ENCODE data around the gene ZSWIM7.

DNA sequence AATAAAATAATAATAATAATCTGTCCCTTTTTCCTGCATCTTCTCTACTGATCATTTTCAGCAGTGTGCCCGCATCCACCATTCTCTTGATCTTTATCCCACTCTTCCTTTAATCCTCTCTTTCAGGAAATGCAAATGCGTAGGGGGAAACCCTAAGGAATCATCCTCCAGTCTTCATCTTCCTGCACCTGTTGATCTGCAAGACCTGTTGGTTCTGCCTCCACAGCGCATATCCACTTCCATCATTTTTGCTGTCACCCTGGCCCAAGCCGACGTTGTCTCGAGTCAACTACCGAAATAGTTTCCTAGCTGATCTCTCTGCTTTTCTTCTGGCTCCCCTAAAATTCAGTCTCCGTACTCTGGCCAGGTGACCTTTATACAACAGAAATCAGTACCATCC lies 30.0 kb downstream of the ZSWIM7 start:
- TF ChIP-seq, protein P1, sequence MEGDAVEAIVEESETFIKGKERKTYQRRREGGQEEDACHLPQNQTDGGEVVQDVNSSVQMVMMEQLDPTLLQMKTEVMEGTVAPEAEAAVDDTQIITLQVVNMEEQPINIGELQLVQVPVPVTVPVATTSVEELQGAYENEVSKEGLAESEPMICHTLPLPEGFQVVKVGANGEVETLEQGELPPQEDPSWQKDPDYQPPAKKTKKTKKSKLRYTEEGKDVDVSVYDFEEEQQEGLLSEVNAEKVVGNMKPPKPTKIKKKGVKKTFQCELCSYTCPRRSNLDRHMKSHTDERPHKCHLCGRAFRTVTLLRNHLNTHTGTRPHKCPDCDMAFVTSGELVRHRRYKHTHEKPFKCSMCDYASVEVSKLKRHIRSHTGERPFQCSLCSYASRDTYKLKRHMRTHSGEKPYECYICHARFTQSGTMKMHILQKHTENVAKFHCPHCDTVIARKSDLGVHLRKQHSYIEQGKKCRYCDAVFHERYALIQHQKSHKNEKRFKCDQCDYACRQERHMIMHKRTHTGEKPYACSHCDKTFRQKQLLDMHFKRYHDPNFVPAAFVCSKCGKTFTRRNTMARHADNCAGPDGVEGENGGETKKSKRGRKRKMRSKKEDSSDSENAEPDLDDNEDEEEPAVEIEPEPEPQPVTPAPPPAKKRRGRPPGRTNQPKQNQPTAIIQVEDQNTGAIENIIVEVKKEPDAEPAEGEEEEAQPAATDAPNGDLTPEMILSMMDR (IDR thresholded peaks at IDR 0.05) = no peak
- TF ChIP-seq POLR2A (IDR thresholded peaks at IDR 0.05) = no peak

All from heart left ventricle (tissue), 13 donors.